Measurements from ENCODE around the gene ZNF100. TPM values are rescaled to one million over a fixed set of nuclear protein-coding genes. Genes with fewer than 3 reads are reported as not detected.
"Not testable (repeated sequence)": the region's sequence is repeated elsewhere in the genome, so short reads cannot be mapped to it uniquely, and the experiment has no call there.

ZNF100 gene
- total RNA-seq, 1 donor from 2014 or later = 9.8 TPM

DNA sequence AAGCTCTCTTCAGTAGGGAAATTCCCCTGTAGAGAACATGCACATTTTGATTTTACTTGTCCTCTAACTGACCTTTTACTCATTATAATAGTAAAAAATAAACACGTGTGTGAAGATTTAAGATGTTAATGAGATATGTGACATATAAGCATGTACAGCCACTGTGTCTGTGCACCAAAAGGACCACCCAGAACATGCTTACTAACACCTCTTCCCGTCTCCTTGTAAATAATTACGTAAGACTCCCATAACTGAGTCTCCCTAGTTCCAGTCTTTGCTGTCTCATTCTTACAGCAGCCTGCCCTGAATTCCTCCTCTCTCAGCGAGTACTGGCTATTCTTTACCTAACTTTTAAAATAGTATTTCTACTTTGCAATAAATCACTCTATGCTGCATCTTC is 53.6 kb downstream of the ZNF100 start:
- H3K27me3 ChIP-seq (ENCODE audit: insufficient read depth, low read length) = no peaks in the 10 kb centered on the region
- H3K4me1 Mint-ChIP-seq (ENCODE audit: low read depth, unreplicated experiment) = no peaks in the 10 kb centered on the region
- DNase-seq (ENCODE audit: low read depth) (no peak), FAIRE-seq (no peak)
- H3K4me3 ChIP-seq (ENCODE audit: insufficient read depth, low read depth, low read length) = no peak overlapping the region
- peaks cover 4% of the 10 kb centered on the region for H3K9me3 ChIP-seq (ENCODE audit: insufficient read depth, low read depth, low read length)
- H3K36me3 Mint-ChIP-seq (ENCODE audit: low read depth, unreplicated experiment) = peaks cover 2% of the 10 kb centered on the region
- no peaks in the 10 kb centered on the region for H3K36me3 ChIP-seq (ENCODE audit: insufficient read depth, low read length)
- H3K79me2 ChIP-seq (ENCODE audit: insufficient read depth, low read length) = no peaks in the 10 kb centered on the region
- TF ChIP-seq EZH2 (IDR thresholded peaks at IDR 0.05; ENCODE audit: insufficient read depth, low read length) = no peak
- TF ChIP-seq, protein P1, sequence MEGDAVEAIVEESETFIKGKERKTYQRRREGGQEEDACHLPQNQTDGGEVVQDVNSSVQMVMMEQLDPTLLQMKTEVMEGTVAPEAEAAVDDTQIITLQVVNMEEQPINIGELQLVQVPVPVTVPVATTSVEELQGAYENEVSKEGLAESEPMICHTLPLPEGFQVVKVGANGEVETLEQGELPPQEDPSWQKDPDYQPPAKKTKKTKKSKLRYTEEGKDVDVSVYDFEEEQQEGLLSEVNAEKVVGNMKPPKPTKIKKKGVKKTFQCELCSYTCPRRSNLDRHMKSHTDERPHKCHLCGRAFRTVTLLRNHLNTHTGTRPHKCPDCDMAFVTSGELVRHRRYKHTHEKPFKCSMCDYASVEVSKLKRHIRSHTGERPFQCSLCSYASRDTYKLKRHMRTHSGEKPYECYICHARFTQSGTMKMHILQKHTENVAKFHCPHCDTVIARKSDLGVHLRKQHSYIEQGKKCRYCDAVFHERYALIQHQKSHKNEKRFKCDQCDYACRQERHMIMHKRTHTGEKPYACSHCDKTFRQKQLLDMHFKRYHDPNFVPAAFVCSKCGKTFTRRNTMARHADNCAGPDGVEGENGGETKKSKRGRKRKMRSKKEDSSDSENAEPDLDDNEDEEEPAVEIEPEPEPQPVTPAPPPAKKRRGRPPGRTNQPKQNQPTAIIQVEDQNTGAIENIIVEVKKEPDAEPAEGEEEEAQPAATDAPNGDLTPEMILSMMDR (IDR thresholded peaks at IDR 0.05; ENCODE audit: insufficient read depth, low read depth, low read length) = no peak
- H3K9me3 Mint-ChIP-seq (ENCODE audit: unreplicated experiment) = peaks cover 11% of the 10 kb centered on the region
- H2AFZ ChIP-seq (ENCODE audit: low read depth, low read length) = no peak overlapping the region
- H3K9ac ChIP-seq (ENCODE audit: low read length) = no peak overlapping the region
- H4K20me1 ChIP-seq (ENCODE audit: insufficient read depth, low read length) = no peaks in the 10 kb centered on the region
- H3K4me3 Mint-ChIP-seq (ENCODE audit: unreplicated experiment) = no peak overlapping the region
- H3K27me3 Mint-ChIP-seq (ENCODE audit: low read depth, unreplicated experiment) = no peaks in the 10 kb centered on the region
- no peaks in the 10 kb centered on the region for H3K4me1 ChIP-seq (ENCODE audit: insufficient read depth, low read length)
- no peak overlapping the region for H3K27ac ChIP-seq (ENCODE audit: low read depth, low read length)
- H3K27ac Mint-ChIP-seq (ENCODE audit: unreplicated experiment) = no peak overlapping the region
- H3K4me2 ChIP-seq (ENCODE audit: low read length) = no peak overlapping the region

GRCh38 chr19:21709464-21709863 is 57.9 kb downstream of the ZNF100 start:
- Histone ChIP-seq H4K20me1 (ENCODE audit: insufficient read depth, low read length) (no peaks in the 10 kb centered on the region), H3K27me3 (ENCODE audit: insufficient read depth, low read length) (no peaks in the 10 kb centered on the region), H3K4me3 (ENCODE audit: insufficient read depth, low read depth, low read length) (no peak overlapping the region), H3K9me3 (ENCODE audit: insufficient read depth, low read depth, low read length) (peaks cover 9% of the 10 kb centered on the region), H3K79me2 (ENCODE audit: insufficient read depth, low read length) (no peaks in the 10 kb centered on the region), H3K27ac (ENCODE audit: low read depth, low read length) (no peak overlapping the region), H3K9ac (ENCODE audit: low read length) (no peak overlapping the region), H3K4me2 (ENCODE audit: low read length) (no peak overlapping the region), H2AFZ (ENCODE audit: low read depth, low read length) (no peak overlapping the region), H3K36me3 (ENCODE audit: insufficient read depth, low read length) (no peaks in the 10 kb centered on the region), H3K4me1 (ENCODE audit: insufficient read depth, low read length) (no peaks in the 10 kb centered on the region)
- no peaks in the 10 kb centered on the region for H3K4me1 Mint-ChIP-seq (ENCODE audit: low read depth, unreplicated experiment)
- FAIRE-seq = no peak
- no peak for TF ChIP-seq EZH2 (IDR thresholded peaks at IDR 0.05; ENCODE audit: insufficient read depth, low read length)
- TF ChIP-seq, protein P1 (IDR thresholded peaks at IDR 0.05; ENCODE audit: insufficient read depth, low read depth, low read length) = no peak
- peaks cover 19% of the 10 kb centered on the region for H3K9me3 Mint-ChIP-seq (ENCODE audit: unreplicated experiment)
- no peak for DNase-seq (ENCODE audit: low read depth)
- no peaks in the 10 kb centered on the region for H3K36me3 Mint-ChIP-seq (ENCODE audit: low read depth, unreplicated experiment)
- H3K4me3 Mint-ChIP-seq (ENCODE audit: unreplicated experiment) = no peak overlapping the region
- no peak overlapping the region for H3K27ac Mint-ChIP-seq (ENCODE audit: unreplicated experiment)
- H3K27me3 Mint-ChIP-seq (ENCODE audit: low read depth, unreplicated experiment) = no peaks in the 10 kb centered on the region

GRCh38 chr19:21707878-21708277 is 59.5 kb downstream of the ZNF100 start:
- H3K27me3 Mint-ChIP-seq (ENCODE audit: low read depth, unreplicated experiment); H3K36me3 Mint-ChIP-seq (ENCODE audit: low read depth, unreplicated experiment); H3K36me3 ChIP-seq (ENCODE audit: insufficient read depth, low read length); H4K20me1 ChIP-seq (ENCODE audit: insufficient read depth, low read length); H3K27ac ChIP-seq (ENCODE audit: low read depth, low read length); H3K9me3 ChIP-seq (ENCODE audit: insufficient read depth, low read depth, low read length); H3K4me1 Mint-ChIP-seq (ENCODE audit: low read depth, unreplicated experiment); H3K4me2 ChIP-seq (ENCODE audit: low read length); H3K4me3 ChIP-seq (ENCODE audit: insufficient read depth, low read depth, low read length); H3K79me2 ChIP-seq (ENCODE audit: insufficient read depth, low read length); H3K9ac ChIP-seq (ENCODE audit: low read length); H3K27me3 ChIP-seq (ENCODE audit: insufficient read depth, low read length); DNase-seq (ENCODE audit: low read depth); H2AFZ ChIP-seq (ENCODE audit: low read depth, low read length); H3K27ac Mint-ChIP-seq (ENCODE audit: unreplicated experiment); H3K4me1 ChIP-seq (ENCODE audit: insufficient read depth, low read length); H3K4me3 Mint-ChIP-seq (ENCODE audit: unreplicated experiment); FAIRE-seq: not testable (repeated sequence)
- H3K9me3 Mint-ChIP-seq (ENCODE audit: unreplicated experiment) = peaks cover 15% of the 10 kb centered on the region
